A673 (cell line): ENCODE results near the gene SLC15A3.

Source experiments
- CTCF ChIP-seq: fragments of 300-800, 200-600 bp; sonication (generic); conservative IDR thresholded peaks from 2 replicates; pipeline ENCODE4 v1.5.1; 2017; ENCODE audit warnings: low read depth, mild to moderate bottlenecking, antibody characterized with exemption, low read length, moderate library complexity, mixed read lengths
- EZH2 ChIP-seq: fragments of 200-600 bp; sonication (generic); IDR thresholded peaks from 2 replicates; pipeline ENCODE4 v1.6.1; 2017; ENCODE audit warnings: borderline replicate concordance, low read depth, mild to moderate bottlenecking, mixed read lengths, antibody characterized with exemption, low read length; ENCODE audit not compliant: poor library complexity, severe bottlenecking

- TF ChIP-seq CTCF (no peak), EZH2 (no peak)
Observed at GRCh38 chr11:60921259-60921658, 30.7 kb downstream of the SLC15A3 start.
